NCI-H1105 (cell line): ENCODE data around the gene UNCX.

Experiments used
- DNase-seq: peaks from one replicate; lab custom pipeline; 2025; lab: John Stamatoyannopoulos, UW

The UNCX gene

DNA sequence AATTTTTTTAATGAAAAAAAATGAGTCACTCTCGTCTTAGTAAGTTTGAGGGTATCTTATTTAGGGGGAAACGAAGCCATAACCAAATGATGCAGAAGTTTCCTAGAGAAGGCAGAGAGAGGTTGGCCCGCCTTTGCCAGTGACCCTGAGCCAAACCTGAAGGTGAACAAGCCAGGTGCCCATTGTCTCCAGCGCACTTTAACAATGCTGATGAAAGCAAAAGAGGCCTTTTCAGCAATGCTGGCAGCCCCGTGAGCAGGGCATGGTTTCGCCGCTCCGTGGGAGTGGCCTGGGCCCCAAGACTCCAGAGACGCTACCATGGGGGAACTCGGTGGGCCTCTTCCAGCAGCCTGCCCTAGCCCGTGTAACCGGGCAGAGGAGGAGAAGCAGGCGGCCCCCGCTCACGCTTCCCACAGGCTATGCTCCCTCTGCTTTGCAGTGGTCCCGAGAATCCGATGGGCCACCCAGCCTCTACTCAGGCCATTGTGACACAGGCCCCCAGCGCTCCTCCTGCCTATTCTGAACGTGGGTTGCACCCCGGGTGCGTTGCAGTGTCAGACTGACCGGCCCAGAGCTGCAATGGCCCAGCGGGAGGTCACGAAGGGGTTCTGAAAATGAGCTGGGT, 14.0 kb upstream of the UNCX start:
- no peak for DNase-seq

DNA sequence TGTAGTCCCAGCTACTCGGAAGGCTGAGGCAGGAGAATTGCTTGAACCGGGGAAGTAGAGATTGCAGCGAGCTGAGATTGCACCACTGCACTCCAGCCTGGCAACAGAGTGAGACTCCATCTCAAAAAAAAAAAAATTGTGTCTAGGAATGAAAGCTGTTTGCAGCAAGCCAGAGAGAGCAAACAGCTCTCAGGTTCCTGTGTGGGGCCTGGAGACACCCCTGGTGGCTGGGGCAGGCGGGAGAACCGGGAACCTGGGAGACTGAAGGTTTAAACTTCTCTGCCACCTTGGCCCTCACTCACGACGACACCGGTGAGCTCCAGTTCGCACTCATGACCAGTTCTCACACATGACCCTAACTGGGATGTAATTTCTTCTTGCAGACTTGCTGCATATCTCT, 13.2 kb upstream of the UNCX start:
- DNase-seq: no peak

DNA sequence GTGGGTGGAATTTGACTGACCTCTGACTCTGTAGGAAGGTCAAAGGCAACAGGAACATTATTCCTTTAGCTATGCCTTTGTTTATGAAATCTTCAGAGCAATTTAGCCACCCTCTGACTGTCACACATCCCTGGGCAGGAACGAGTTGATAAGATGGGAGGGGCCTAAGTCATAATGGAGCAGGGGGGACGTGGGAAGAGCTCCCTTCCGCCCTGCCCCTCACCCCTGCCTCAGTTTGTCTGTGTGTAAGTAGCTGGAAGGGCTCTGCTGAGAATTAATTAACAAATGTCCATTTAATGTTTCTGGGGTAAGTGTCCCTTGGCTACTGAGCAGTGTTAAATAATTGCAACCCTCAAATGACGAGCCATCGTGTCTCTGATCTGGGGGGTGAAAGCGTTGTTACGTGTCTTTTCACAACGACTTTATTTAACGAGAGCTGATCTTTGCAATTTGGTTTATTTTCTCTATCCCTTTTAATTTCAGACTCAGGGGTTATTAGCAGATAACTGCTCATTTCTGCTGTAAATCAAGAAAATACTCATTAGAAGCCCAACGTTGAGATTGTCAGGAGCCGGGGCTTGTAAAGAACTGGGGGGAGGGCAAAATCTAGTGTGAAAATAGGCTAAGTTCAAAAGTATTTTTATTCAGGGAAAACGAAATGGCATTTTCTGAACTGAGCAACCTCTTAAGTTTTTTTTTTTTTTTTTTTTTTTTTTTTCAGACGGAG, 12.5 kb upstream of the UNCX start:
- DNase-seq: no peak

DNA sequence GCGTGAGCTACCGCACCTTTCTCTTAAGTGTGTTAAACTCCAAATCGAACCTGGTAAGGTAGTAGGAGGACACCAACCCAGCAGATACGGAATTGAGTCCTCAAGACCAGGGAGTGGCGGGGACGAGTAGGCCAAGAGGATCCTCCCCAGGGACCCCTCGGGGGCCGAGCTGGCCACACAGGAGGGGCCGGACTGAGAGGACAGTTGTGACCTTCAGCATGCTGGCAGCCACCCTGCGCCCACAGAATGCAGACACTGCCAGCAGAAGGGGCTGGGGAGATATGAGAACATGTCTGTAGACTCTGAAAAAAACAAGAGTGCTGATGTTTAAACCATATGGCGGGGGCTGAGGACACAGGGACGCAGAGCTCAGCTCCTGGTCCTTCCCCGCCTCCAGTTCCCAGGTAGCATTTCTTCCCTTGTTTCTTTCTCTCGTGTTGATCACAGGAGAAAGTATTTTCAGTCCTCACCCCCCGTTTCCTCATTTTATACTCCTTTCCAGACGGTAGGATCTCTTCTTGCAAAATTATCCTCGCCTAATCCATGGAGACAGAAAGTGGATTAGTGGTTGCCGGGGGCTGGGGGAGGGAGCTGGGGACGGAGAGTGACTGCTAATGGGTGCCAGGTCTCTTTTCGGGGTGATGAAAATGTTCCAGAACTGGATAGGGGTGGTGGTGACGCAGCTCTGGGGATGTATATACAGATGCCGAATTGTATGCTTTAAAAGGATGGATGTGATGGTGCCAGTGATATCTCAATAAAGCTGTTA, 11.5 kb upstream of the UNCX start:
- DNase-seq: no peak

DNA sequence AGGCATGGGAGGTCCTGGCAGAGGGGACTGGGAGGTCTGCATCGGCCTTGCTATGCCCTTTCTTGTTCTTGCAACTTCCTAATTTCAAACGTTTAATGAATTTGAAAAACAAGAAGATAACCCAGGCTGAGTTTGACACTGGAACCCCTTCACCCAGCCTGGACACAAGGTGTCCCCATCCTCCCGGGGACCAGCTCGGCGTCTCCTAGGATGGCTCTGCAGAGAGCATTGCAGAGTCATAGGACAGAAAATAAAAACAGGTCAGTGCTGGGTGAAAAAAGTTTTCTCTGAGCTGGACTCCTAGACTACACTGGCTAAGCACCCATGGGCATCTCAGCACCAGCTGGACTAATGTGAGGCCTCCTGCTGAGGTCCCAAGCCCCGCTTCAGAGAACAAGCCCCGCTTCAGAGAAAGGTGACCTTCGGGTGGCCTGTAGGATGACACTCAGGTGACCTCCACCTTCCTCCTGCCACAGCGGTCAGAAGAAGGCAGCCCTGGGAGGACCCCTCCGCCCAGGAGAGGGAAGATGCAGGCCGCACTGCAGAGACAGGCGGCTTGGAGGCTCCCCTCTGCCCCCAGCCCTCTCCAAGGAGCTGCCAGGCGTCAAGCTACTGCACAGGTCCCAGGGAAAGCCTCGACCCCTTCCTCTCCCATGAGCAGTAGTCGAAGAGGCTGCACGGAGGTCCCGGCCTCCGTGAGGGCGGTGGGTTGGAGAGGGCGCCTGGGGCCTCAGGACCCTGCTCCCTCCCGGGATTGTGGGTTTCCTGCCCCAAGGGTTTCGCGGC, 9.3 kb upstream of the UNCX start:
- no peak for DNase-seq

DNA sequence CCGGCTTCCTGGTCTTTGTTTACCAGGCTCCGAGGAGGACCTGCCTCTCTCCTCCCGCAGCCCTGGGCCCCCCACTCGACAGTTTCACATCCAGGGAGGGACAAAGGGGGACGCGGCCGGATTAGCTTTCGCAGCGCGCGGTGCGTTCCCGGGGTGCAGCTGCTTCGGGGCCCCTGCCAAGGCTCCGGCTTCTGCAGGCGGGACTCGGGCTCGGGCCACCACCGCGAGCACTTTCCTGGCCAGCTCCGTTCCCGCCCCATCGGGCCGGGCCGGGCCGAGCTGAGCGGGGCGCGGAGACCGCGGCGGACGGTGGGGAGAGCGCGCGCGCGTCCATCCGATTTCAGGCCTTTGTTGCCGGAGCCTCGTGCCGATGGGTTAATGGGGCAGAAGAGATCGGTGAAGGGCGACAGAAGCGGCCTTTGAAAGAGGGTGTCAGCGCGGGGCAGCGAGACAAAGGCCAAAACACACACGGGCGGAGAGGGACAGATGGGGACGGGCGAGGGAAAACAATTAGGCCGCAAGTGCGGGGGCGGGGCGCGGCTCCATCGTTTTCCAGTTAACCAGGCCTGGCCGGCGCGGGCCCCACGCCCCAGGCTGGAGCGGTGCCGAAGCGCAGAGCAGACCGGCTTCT, 8.5 kb upstream of the UNCX start:
- no peak for DNase-seq

DNA sequence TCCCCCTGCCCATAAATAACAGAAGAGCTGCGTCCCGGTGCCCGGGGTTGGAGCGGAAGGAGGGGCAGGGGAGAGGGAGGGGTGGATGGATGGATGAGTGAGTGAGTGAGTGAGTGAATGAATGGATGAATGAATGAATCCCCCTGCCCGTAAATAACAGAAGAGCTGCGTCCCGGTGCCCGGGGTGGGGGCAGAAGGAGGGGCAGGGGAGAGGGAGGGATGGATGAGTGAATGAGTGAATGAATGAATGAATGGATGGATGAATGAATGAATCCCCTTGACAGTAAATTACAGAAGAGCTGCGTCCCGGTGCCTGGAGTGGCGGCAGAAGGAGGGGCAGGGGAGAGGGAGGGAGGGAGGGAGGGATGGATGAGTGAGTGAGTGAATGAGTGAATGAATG, 7.6 kb upstream of the UNCX start:
- DNase-seq: no peak

DNA sequence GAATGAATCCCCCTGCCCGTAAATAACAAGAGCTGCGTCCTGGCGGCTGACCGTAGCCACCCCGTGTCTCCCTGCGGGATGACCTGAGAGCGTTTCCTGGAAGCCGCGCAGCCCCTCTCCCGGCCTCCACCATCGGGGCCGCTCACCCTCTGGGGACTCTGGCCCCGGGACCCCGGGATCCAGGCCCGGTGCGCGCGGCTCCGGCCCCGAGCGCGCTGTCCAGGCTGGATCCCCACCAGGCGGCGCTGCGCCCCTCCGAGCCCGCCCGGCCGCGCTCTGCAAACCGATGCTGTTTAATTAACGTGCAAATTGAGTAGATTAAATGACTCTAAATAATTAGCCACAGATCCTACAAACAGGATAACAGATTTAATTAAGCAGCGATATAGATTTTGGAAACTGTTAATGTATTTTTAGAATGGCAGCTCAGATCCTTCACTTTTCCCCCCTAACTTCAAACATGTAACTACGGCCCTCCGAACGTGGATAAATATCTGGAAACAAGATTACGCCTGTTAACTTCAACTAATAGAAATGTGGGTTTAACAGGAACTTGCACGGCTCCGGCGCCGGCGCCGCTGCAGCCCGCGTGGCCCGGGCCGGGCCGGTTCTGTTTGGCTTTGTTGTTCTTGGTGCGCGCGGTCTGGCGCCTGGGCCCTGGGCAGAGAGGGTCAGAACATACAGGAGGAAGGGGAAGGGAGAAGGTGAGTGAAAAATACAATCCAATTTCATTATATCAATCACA, 7.1 kb upstream of the UNCX start:
- no peak for DNase-seq

DNA sequence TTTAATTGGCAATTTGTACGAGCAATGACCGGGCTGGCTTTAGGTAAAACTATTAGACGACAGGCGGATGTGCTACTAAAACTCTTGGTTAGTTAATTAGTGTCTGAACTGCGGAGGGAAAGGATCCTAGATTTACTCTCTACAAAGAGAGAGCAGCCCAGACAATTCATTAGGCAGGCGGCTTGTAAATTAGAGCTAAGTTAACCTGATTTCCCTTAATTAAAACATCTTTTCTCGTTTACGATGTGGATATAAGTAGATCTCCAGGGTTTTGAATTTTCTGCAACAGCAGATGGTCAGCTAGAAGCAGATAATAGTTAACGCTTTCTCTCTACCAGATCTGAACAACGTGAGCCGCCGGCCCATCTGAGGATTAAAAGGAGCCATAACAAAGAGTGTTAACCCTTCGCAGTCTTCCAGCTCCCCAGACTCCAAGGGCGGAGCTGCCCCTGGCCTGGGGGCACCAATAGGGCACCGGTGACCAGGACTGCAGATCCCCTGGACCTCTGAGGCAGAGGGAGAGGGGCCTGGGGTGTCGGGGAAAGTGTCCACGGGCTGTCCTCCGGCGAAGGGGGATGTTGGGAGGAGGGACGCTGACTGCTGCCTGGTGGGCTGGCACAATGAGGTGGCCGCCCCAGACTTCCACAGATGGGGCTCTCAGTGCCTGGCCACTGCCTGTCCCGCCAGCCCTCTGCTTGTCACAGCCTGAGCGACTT, 6.3 kb upstream of the UNCX start:
- DNase-seq: no peak

DNA sequence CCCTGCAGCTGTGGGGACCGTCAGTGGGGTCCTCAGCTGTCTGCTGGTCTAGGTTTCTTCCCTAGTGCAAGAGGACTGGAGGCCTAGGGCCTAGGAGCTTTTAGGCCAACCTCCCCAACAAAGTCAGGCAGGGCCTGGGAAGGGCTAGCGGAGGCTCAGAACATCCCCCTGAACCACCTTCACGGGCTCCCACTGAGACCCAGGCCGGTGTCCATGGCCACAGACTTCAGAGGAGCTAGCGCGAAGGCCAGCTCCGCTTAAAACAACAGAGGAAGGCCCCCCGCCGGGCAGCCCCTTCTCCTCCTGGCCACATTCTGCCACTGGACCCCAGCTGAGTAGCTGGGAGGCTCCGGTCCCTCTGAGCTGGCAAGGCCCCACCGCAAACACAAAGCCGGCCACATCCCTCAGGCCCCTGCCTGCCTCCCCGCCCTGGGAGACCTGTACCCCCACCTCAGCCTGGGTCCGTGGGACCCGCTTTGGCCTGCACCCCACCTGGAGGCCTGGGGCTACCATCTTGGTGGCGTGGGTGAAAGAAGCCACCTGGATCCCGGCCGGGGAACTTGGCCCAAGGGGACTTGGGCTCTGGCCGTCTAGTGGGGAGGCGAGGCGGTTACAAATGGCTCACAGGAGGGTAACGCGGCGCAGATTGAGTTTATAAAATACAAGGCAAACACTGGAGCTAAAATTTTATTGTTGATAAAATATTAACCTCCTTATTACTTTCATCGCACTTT, 5.4 kb upstream of the UNCX start:
- no peak for DNase-seq

DNA sequence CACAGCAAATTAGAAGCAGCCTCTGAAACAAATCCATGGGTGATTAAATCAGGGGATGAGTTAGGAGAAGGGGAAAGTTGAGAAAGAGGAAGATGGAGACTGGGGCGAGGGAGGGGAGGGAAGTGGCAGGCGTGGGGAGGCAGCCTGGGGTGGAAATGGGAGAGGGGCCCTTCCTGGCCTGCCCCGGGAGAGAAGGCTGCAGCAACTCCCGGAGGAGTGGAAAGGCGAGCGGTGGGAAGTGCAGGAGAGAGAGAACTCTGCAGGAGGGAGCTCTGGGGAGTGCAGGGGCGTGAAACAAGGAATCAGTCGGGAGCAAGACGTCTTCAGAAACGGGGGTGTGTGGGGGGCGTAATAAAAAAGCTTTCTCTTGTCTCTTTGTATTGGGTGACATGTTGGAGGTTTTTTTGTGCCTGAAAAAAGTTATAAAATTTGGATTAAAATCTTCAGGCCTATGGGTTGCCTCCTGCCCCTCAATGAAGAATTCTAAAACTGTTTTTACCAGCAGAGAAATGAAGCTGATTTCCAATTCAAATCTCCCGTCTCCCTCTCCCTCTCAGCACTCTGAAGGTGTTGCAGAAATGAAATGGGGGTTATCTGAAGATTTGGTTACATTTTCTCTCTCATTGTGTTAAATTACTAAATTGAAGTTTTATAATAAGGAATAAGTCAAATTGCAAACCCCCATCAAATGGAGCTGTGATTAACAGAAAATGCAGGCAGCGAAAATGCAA, 4.7 kb upstream of the UNCX start:
- no peak for DNase-seq

DNA sequence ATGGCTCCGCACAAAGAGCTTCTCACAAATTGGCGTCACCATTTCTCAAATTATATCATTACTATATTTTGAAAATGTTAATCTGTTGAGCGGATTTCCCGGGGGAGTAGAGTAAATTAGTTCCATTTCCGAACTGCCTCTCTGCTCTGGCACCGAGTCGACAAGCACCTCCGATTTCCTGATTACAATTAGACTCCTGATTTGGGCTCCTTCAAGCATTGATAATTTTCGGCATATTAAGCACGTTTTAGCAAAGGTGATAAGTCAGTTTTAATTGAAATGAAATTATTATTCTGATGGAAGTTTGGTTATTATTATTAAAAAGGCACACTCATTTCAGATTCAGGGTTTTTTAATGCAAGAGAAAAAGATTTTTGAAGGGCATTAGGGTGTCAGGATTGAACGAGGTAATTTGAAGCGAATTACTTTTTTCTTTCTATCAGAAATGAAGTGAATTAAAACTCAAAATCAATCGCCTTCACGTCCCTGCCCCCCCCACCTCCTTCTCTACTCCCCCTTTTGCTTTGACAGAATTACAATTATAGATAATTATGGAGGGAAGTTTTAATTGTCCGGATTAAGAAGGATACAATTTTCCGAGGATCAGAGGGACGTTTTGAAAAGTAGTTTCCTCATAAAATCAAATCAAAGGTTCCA, 4.0 kb upstream of the UNCX start:
- DNase-seq: no peak

DNA sequence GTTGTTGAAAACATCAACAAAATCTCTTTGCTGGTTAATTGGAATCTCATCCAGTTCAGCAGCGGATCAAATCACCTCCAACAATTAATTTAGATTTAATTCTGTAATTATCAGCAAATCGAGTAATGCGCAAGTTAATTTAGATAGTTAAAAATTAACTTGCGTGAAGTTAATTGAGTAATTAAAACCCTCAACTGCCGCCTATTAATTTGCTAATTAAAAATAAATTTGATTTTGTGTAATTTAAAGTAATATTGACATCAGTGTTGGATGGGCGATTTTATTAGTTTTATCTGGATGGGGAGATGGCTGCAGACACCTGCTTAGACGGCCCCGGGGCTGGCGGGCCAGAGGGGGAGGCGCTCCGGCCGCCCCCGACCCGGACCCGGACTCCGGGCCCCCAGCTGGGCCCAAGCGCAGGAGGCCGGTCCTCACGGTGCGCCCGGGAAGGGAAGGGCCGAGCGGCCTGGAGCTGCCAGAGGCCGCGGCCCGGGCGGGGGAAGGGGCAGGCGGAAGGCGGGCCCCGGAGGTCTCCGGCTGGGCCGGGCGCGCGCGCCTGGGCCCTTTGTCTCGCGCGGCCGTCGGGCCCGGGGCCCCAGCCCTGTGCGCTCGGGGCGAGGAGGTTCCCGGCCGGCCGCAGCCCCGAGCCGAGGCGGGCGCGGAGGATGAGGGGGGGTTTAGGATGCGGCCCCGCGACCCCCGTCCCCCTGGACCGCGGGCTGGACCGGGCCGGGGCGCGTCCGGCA, 3.3 kb upstream of the UNCX start:
- DNase-seq: no peak

DNA sequence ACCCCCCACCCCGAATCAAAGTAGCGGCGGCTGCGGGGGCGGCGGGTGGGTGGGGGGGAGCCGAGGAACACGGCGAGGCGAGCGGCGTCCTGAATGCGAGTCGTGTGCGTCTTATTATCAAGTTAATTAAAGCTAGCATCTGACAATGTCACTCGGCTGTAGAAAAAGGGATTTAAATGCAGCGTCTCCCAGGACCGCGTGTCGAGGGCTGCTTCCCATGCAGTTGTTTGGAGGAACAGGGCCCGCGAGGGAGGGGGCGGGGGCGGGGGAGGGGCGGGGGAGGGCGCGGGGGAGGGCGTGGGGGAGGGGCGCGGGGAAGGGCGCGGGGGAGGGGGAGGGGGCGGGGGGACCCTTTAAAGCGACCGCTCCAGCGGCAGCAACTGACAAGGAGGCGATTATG, 2.7 kb upstream of the UNCX start:
- DNase-seq: no peak

DNA sequence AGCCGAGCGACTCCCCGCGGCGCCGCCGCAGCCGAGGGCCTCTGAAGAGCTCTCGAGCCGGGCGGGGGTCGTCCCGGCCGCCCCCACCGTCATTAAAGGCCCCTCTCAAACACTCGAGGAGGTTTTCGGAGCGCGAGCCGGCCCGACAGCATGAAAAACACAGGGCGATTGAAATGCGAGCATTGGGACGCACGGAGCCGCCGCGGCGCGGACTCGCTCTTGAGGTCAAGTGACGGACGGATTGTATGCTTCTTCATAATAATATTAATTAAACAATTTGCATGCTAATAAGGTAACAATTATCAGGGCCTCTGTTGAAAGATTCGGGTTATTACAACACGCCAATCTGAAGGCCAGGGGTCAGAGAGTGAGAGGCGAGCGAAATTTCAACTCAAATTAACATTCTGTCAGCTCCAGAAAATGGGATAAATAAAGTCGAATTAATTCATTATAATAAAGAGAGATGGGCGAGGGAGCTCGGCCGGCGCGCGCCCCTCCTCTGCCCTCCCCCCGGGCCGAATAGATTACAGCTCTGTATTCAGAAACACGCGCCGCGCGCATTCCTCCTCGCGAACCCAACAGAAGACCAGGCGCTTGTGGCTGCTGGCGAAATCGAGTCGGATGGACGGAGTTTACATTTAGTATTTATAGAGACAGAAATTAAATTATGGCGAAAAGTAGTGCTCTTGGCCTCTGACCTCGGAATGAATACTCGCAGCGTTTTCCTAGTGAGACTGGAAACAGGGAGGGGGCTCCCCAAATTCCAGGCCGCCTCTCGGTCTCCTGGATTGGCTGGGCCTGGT, 2.1 kb upstream of the UNCX start:
- no peak for DNase-seq

DNA sequence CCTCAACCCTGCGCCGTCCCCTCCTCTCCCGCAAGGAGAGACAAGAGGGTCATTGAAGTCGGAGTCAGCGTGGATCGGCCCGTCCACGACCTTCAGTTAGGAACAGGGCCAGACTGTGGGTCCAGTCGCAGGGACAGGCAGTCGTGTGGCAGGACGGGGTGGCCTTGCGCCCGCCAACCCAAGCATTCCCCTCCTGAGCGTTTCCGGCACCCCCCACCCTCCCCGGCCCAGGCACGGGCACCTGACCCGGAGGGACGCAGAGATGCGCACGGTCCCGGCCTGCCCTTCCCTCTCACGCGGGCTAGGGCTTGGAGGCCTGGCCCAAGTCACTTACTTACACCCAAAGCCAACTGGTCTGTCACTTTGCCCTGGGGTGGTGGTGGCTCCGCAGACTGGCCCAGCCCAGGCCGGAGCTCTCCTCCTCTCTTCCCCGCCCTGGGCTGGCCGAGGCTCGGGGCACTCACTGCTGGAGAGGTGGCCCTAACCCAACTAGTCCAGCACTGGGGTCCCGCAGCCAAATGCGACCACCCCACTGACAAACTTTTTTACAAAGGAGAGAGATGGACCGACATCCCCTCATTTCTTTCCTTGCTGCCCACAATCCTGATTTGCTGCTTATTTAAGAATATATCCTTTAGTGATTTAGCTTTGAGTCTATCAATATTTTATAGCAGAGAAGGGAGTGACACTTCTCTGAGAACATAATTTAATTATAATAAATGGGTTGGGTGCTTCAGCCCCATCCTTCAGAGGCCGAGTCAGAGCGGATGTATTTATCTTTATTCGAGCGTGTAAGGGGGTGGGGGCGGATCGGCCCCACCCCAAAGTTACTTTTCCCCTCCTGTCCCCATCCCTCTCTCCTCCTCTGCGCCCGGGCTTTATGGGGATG, 1.2 kb upstream of the UNCX start:
- DNase-seq: no peak
